ENCODE measurements around the gene BCL2L11. TPM values are rescaled to one million over a fixed set of nuclear protein-coding genes. Genes with fewer than 3 reads are reported as not detected.

The BCL2L11 gene
- total and polyA plus RNA-seq, 9 of the 15 experiments (the other 6 are each of a cell fraction or from before 2014, with no cell fraction given): 2.2 to 18.8 (median 5.0) TPM

GRCh38 chr2:111190816-111191540 is 70.3 kb downstream of the BCL2L11 start:
- POLR2A ChIA-PET: interaction anchor here (1.5 kb wide), 1 partner anchor 22 kb away, joined by 4 read pairs; no protein-coding TSS in a partner anchor
- Histone ChIP-seq H3K9me1 (ENCODE audit: control insufficient read depth, insufficient read depth, low read length) (no peaks in the 10 kb centered on the region), H3K4me2 (ENCODE audit: insufficient read depth, low read length) (no peak overlapping the region), H3K36me3 (ENCODE audit: control insufficient read depth, insufficient read depth, low read length) (no peaks in the 10 kb centered on the region), H3K27ac (ENCODE audit: extremely low read depth, low read depth, low read length) (no peak overlapping the region), H3K4me3 (no peak overlapping the region), H3K79me2 (ENCODE audit: control insufficient read depth, insufficient read depth, low read length) (no peaks in the 10 kb centered on the region), H3K9me3 (replicated peaks; ENCODE audit: control insufficient read depth, insufficient read depth, low read depth, low read length) (no peaks in the 10 kb centered on the region), H3K9ac (ENCODE audit: insufficient read depth in 1 of 2, low read depth in 2 of 2, low read length in 2 of 2) (no peak overlapping the region), H2AFZ (ENCODE audit: low read depth, low read length) (no peak overlapping the region), H4K20me1 (replicated peaks; ENCODE audit: control insufficient read depth, insufficient read depth, low read length) (no peaks in the 10 kb centered on the region; the same call in 1 of the 2 replicates), H3K4me1 (replicated peaks in 1 of 2; ENCODE audit: control insufficient read depth in 2 of 2, insufficient read depth in 2 of 2, low read length in 2 of 2) (no peaks in the 10 kb centered on the region; a peak in 1 of 5 replicates), H3K27me3 (ENCODE audit: control insufficient read depth in 2 of 2, insufficient read depth in 2 of 2, low read length in 2 of 2) (no peaks in the 10 kb centered on the region; a peak in 1 of 5 replicates)
- WGBS (ENCODE audit: insufficient coverage, low coverage, missing lambda C conversion rate): 35% methylated on average over 7 of the region's 7 CpGs
- BruUV-seq (replicated peaks): no TSS peak
- DNase-seq (ENCODE audit: extremely low read depth in 1 of 4, low spot score in 3 of 4): no peak
- in situ Hi-C loops (cut with MboI) (no loop called here), intact Hi-C loops (cut with micrococcal nuclease) (no loop called here)
- FAIRE-seq: no peak
- TF ChIP-seq MCM5 (IDR thresholded peaks at IDR 0.05; ENCODE audit: low read depth): no peak
- no peak for TF ChIP-seq CBX2 (IDR thresholded peaks at IDR 0.05; ENCODE audit: insufficient read depth, low read length, poor library complexity, severe bottlenecking)
- TF ChIP-seq RFX1 (IDR thresholded peaks at IDR 0.05): peak; percentile 40; the same call in 1 of the 2 replicates
- no peak for TF ChIP-seq TCF7L2 (IDR thresholded peaks at IDR 0.05; ENCODE audit: low read depth, low read length)
- no peak for TF ChIP-seq NCOA4 (IDR thresholded peaks at IDR 0.05; ENCODE audit: partially characterized antibody)
- CTCF ChIA-PET (ENCODE audit: low intra/inter-chr PET ratio): no interaction called here
- ATAC-seq: no peak

GRCh38 chr2:111191877-111192276 is 71.2 kb downstream of the BCL2L11 start:
- no peaks in the 10 kb centered on the region for H3K9me1 ChIP-seq (ENCODE audit: control insufficient read depth, insufficient read depth, low read length)
- in situ Hi-C loops (cut with MboI) (no loop called here), intact Hi-C loops (cut with micrococcal nuclease) (no loop called here)
- 36% methylated on average over 5 of the region's 5 CpGs for whole genome bisulfite sequencing (ENCODE audit: insufficient coverage, low coverage, missing lambda C conversion rate)
- H3K4me1 ChIP-seq (replicated peaks in 1 of 2; ENCODE audit: control insufficient read depth in 2 of 2, insufficient read depth in 2 of 2, low read length in 2 of 2): no peaks in the 10 kb centered on the region; a peak in 1 of 5 replicates
- ChIA-PET CTCF (ENCODE audit: low intra/inter-chr PET ratio) (no interaction called here), POLR2A (no interaction called here)
- H3K36me3 ChIP-seq (ENCODE audit: control insufficient read depth, insufficient read depth, low read length): no peaks in the 10 kb centered on the region
- no peaks in the 10 kb centered on the region for H3K9me3 ChIP-seq (replicated peaks; ENCODE audit: control insufficient read depth, insufficient read depth, low read depth, low read length)
- ATAC-seq (no peak), DNase-seq (ENCODE audit: extremely low read depth in 1 of 4, low spot score in 3 of 4) (no peak), FAIRE-seq (no peak)
- H3K27ac ChIP-seq (ENCODE audit: extremely low read depth, low read depth, low read length): no peak overlapping the region
- H2AFZ ChIP-seq (ENCODE audit: low read depth, low read length): no peak overlapping the region
- BruUV-seq (replicated peaks): no TSS peak
- no peaks in the 10 kb centered on the region for H3K79me2 ChIP-seq (ENCODE audit: control insufficient read depth, insufficient read depth, low read length)
- no peaks in the 10 kb centered on the region; the same call in 1 of the 2 replicates for H4K20me1 ChIP-seq (replicated peaks; ENCODE audit: control insufficient read depth, insufficient read depth, low read length)
- H3K4me2 ChIP-seq (ENCODE audit: insufficient read depth, low read length): no peak overlapping the region
- no peak overlapping the region for H3K9ac ChIP-seq (ENCODE audit: insufficient read depth in 1 of 2, low read depth in 2 of 2, low read length in 2 of 2)
- no peak overlapping the region for H3K4me3 ChIP-seq
- H3K27me3 ChIP-seq (ENCODE audit: control insufficient read depth in 2 of 2, insufficient read depth in 2 of 2, low read length in 2 of 2): no peaks in the 10 kb centered on the region; a peak in 1 of 5 replicates
- TF ChIP-seq PHB2 (IDR thresholded peaks at IDR 0.05; ENCODE audit: low read depth) (no peak), LARP7 (IDR thresholded peaks at IDR 0.05) (no peak), GTF2E2 (tag; IDR thresholded peaks at IDR 0.05) (no peak), ELF1 (tag; IDR thresholded peaks at IDR 0.05) (no peak), GTF2F1 (IDR thresholded peaks at IDR 0.05; ENCODE audit: low read depth, low read length) (no peak), JUNB (CRISPR knock-in tag; conservative IDR thresholded peaks at IDR 0.05) (no peak), ZNF444 (CRISPR knock-in tag; IDR thresholded peaks at IDR 0.05) (no peak), NKRF (IDR thresholded peaks at IDR 0.05; ENCODE audit: borderline replicate concordance) (no peak), BRD9 (IDR thresholded peaks at IDR 0.05; ENCODE audit: low read depth, partially characterized antibody) (no peak), RBM14 (IDR thresholded peaks at IDR 0.05; ENCODE audit: borderline replicate concordance, insufficient read depth, low read depth, low read length) (no peak), CREB1 (IDR thresholded peaks at IDR 0.05) (no peak), CREB1 (CRISPR knock-in tag; IDR thresholded peaks at IDR 0.05) (no peak)
